DMS79 treated with DMSO at 0.1 percent for 48 hours (cell line): ENCODE measurements around the gene POLL.

Experiments used
- DNase-seq: peaks from one replicate; lab custom pipeline; 2025; lab: John Stamatoyannopoulos, UW

Gene POLL

GRCh38 chr10:101560298-101561067, 27.6 kb downstream of the POLL start:
- peak; percentile 21 for DNase-seq

DNA sequence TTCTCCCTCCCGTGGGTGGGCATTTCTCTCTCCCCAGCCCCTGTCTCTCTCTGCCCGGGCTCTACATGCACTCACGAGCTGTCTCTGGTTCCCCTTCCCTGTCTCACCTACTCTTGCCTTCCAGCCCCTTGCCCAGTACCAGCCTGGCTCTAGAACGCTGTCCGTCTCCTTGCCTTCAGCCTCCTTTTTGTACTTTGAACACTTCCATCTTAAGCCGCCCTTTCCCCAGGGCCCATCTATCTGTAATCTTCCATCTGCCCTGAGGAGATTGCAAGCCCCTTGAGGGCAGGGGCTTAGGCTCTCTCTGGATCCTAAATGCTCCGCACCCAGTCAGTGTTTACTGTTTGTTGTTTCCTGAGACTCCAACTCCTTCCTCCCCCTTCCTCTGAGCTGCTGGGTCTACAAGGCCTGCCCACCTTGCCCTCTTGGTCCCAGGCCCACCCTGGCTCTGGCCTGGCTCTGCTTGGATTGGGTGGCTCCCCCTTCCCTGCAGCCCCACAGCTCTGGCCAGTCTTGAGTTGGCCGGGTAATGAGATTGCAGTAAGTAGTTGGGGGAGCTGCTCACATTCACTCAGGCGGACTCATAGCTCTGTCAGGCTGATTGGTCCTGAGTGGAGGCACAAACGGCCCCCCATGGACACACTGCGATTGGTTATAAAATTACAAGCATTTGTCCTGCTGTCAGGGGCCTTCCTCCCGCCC, 28.3 kb downstream of the POLL start:
- DNase-seq: no peak

GRCh38 chr10:101558671-101559595, 29.1 kb downstream of the POLL start:
- DNase-seq: no peak

GRCh38 chr10:101558204-101558603, 29.9 kb downstream of the POLL start:
- no peak for DNase-seq

GRCh38 chr10:101557541-101557940, 30.5 kb downstream of the POLL start:
- no peak for DNase-seq

DNA sequence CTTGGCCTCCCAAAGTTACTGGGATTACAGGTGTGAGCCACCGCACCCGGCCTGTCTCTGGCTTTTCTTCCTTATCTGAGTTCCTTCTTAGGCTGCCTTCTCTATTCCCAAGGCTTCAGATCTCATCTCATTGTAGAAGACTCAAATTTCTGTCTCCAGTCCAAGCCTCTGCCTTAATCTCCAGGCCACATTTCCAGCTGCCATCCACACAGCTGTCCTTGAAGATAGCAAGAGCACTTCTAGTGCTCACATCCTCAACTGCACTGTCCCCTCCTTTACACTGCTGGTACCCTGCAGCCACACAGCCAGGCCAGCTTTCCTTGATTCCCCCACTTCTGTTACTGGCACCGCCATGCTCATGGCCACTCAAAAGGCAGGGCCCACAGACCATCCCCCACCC, 35.6 kb downstream of the POLL start:
- no peak for DNase-seq

DNA sequence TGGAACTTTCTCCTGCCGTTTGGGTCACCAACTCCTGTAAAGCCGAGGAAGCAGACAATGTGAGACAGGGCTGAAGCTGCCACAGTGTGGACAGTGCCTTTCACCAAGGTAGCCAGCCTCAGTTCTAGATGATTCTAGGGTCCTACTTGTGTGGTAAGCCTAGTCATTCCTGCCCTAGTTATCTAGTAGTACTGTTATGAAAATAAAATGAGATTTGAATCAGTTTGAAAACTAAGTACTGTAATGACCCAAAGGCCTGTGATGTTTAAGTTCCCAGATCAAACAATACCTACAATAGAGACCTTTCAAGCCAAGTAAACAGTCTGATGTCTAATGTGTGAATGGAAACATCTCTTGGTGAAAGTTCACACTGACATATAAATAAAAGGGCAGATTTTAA, 37.1 kb downstream of the POLL start:
- DNase-seq: no peak

DNA sequence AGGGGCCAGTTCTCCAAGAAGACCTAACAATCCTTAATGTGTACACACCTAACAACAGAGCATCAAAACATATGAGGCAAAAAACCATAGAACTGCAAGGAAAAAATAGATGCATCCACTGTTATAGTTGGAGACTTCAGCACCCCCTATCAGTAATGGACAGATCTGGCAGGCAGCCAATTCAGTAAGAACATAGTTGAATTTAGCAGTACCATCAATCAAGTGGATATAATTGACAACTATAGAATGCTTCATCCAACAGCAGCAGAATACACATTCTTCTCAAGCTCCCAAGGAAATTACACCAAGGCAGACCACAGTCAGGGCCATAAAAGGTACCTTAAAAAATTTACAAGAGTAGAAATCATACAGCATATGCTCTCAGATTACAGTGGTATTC, 42.2 kb downstream of the POLL start:
- no peak for DNase-seq

DNA sequence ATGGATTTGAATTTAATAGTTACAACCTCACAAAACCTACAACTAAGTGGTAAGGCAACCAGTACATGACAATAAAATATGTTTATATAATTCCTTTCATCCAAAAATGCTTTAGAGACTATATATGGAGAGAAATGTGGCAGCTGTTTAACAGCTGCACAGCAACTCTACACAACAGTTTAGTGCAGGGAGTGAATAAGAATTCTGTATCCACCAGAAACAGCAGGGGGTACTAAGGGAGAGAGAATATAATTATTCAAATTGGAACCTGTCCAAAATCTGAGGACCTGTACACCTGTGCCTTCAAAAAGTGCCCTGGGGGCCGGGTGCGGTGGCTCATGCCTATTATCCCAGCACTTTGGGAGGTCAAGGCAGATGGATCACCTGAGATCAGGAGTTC, 49.6 kb downstream of the POLL start:
- peak; percentile 51 for DNase-seq

DNA sequence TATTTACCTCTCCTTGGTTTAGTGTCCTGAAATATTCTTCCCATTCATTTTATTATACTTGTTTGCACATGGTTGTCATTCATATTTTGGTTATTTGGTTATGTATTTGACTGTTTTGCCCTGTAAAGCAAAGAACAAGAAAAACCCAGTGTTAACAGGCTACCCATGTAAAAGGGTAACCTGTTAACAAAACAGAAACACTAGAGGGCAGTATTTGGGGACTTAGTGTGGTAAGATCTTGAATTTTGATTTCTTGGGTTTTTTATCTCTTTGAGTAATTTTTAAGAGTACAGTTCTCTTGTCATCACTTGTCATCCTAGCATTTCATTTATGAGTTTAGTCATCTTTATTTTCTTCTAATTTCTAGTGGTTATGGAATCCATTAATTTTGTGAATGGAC, 51.3 kb downstream of the POLL start:
- no peak for DNase-seq

GRCh38 chr10:101535949-101536348, 52.1 kb downstream of the POLL start:
- no peak for DNase-seq

GRCh38 chr10:101529725-101530553, 58.1 kb downstream of the POLL start:
- no peak for DNase-seq

GRCh38 chr10:101529207-101529606, 58.9 kb downstream of the POLL start:
- no peak for DNase-seq
